Measurements from ENCODE around the gene RAP1GAP2.
"Not testable (repeated sequence)": the region's sequence is repeated elsewhere in the genome, so short reads cannot be mapped to it uniquely, and the experiment has no call there.

Gene RAP1GAP2

GRCh38 chr17:2978116-2978515, 181.9 kb downstream of the RAP1GAP2 start:
- DNase-seq, result no peak

- no peak for DNase-seq
These were observed 182.8 kb downstream of the RAP1GAP2 start for GRCh38 chr17:2978991-2979390.

GRCh38 chr17:2980211-2980903, 184.1 kb downstream of the RAP1GAP2 start:
- DNase-seq, result no peak

GRCh38 chr17:2980904-2981246, 184.6 kb downstream of the RAP1GAP2 start:
- DNase-seq, result no peak

GRCh38 chr17:2981325-2981724, 185.1 kb downstream of the RAP1GAP2 start:
- DNase-seq, result no peak

GRCh38 chr17:2982854-2983253, 186.6 kb downstream of the RAP1GAP2 start:
- DNase-seq, result no peak

GRCh38 chr17:2983255-2983654, 187.0 kb downstream of the RAP1GAP2 start:
- DNase-seq, result no peak

GRCh38 chr17:2985318-2985717, 189.1 kb downstream of the RAP1GAP2 start:
- no peak for DNase-seq

- no peak for DNase-seq
These were observed 190.7 kb downstream of the RAP1GAP2 start for GRCh38 chr17:2986925-2987324.

- not testable (repeated sequence) for DNase-seq
These were observed 193.2 kb downstream of the RAP1GAP2 start for GRCh38 chr17:2989396-2989795.

GRCh38 chr17:2989855-2990254, 193.6 kb downstream of the RAP1GAP2 start:
- DNase-seq, result no peak

- DNase-seq, result no peak
These were observed 194.2 kb downstream of the RAP1GAP2 start for GRCh38 chr17:2990396-2990795.

GRCh38 chr17:2991396-2992180, 195.3 kb downstream of the RAP1GAP2 start:
- DNase-seq, result not testable (repeated sequence)

GRCh38 chr17:2994441-2994840, 198.2 kb downstream of the RAP1GAP2 start:
- DNase-seq, result no peak

- DNase-seq, result no peak
These were observed 199.1 kb downstream of the RAP1GAP2 start for GRCh38 chr17:2995377-2995776.

- no peak for DNase-seq
These were observed 199.9 kb downstream of the RAP1GAP2 start for GRCh38 chr17:2995886-2996809.

GRCh38 chr17:2996810-2997670, 200.8 kb downstream of the RAP1GAP2 start:
- no peak for DNase-seq

- not testable (repeated sequence) for DNase-seq
These were observed 202.2 kb downstream of the RAP1GAP2 start for GRCh38 chr17:2998469-2998901.

GRCh38 chr17:3002538-3003295, 206.5 kb downstream of the RAP1GAP2 start:
- DNase-seq, result no peak

- no peak for DNase-seq
These were observed 207.3 kb downstream of the RAP1GAP2 start for GRCh38 chr17:3003296-3004149.

Measured in activated CD4-positive, alpha-beta T cell treated with anti-CD3 and anti-CD28 coated beads, Interleukin-10, Interleukin-2, amounts not matched to agents 100 ng/mL and 50 ng/mL, durations not matched to agents 16 hours and 8 hours (primary cell).